ENCODE data around the gene DPCD.
"Not testable (repeated sequence)": the region's sequence is repeated elsewhere in the genome, so short reads cannot be mapped to it uniquely, and the experiment has no call there.

The DPCD gene

DNA sequence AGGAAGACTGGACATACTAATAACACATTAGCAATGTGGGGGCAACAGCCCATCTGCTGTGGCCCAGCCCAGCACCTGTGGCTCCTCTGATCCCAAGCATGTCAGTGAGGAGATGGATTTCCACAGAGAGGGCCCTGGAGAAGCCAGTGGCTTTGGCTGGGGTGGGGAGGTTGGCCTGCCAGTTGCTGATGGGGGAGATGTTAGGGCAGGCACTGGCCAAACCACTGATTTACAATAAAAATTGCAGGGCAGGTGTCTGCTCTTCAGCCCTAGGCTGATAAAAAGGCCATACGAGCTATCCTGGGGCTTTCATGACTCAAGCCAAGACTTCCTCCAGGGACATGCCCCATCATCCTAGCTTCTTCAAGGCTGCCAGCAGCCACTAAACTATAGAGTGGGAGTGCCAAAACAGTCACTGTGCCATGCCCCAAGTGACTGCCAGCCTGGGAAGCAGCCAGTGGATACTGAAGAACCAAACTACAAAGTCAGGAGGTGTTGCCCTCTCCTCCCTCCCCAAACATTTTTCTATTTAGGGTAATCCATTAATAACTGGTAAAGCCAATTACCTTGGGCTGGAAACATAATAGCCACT, 37.8 kb downstream of the DPCD start:
- Histone ChIP-seq H3K9me3 (ENCODE audit: low read depth, low read length) (no peaks in the 10 kb centered on the region), H3K4me3 (no peak overlapping the region), H3K9ac (ENCODE audit: insufficient read length) (no peak overlapping the region), H3K27ac (no peak overlapping the region), H3K36me3 (ENCODE audit: insufficient read depth, low read length) (no peaks in the 10 kb centered on the region; the same call in 1 of the 2 replicates)
- TF ChIP-seq POLR2AphosphoS5 (IDR thresholded peaks at IDR 0.05; ENCODE audit: borderline replicate concordance, low read depth, low read length) (no peak), FOXP2 (optimal IDR thresholded peaks at IDR 0.05; ENCODE audit: control extremely low read depth, extremely low read length, insufficient read depth) (no peak), EZH2 (IDR thresholded peaks at IDR 0.05) (no peak)
- DNase-seq (ENCODE audit: low read depth, low spot score), result no peak

DNA sequence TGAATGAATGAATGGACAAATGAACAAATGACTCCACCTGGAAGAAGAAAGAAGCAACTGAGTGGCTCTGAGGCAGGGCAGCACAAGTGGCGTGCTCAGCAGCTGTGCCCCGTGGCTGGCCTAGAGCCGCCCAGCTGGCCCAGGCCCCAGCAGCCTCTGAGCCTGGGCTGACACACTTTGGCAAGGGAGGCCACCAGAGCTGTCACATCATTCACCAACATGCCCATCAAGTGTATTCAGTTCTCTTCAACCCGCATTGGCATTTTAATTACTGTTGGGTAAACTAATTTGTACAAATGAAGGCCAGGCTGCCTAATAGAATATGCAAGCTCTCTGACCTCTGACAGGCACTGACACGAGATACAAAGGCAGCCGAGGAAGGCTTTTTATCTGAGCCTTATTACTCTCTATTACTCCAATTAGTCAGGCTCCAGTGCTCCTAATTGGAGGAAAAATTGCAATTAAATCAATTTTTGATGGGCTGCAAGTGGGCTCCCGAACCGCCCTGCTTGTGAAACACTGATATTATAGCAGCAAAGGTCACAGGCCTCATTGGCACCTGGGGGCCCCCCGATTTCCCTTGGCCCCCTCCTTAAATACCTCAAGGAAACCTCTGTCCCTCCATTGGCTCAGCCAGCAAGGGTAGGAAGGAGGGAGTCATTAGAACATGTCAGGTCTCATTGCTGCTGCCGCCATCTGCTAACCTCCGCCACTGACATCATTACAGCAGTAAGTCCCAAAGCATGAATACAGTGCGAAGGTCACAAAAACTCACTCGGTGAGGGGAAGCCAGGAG, 41.9 kb downstream of the DPCD start:
- Histone ChIP-seq H3K36me3 (ENCODE audit: insufficient read depth, low read length) (no peaks in the 10 kb centered on the region), H3K4me3 (no peak overlapping the region), H3K9me3 (ENCODE audit: low read depth, low read length) (no peaks in the 10 kb centered on the region), H3K9ac (ENCODE audit: insufficient read length) (no peak overlapping the region), H3K27ac (no peak overlapping the region)
- no peak for DNase-seq (ENCODE audit: low read depth, low spot score)
- TF ChIP-seq EZH2 (IDR thresholded peaks at IDR 0.05), result no peak
- TF ChIP-seq FOXP2 (optimal IDR thresholded peaks at IDR 0.05; ENCODE audit: control extremely low read depth, extremely low read length, insufficient read depth), result no peak
- TF ChIP-seq POLR2AphosphoS5 (IDR thresholded peaks at IDR 0.05; ENCODE audit: borderline replicate concordance, low read depth, low read length), result no peak

DNA sequence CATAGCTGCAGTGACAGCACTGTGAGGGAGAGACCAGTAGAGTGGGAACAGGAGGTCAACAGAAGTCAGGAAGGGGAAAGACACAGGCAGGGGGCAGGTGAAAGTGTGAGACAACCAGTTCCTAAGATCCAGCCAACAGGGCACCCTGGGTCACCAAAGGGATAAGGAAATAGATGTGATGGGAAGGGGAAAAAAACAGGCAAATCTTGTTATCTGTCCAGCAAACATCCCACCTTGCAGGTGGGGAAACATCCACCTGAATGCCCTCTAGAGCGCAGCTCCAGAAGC, 42.5 kb downstream of the DPCD start:
- TF ChIP-seq FOXP2 (optimal IDR thresholded peaks at IDR 0.05; ENCODE audit: control extremely low read depth, extremely low read length, insufficient read depth) (no peak), POLR2AphosphoS5 (IDR thresholded peaks at IDR 0.05; ENCODE audit: borderline replicate concordance, low read depth, low read length) (no peak), EZH2 (IDR thresholded peaks at IDR 0.05) (no peak)
- no peak for DNase-seq (ENCODE audit: low read depth, low spot score)
- Histone ChIP-seq H3K36me3 (ENCODE audit: insufficient read depth, low read length) (no peaks in the 10 kb centered on the region), H3K9me3 (ENCODE audit: low read depth, low read length) (no peaks in the 10 kb centered on the region), H3K27ac (no peak overlapping the region), H3K9ac (ENCODE audit: insufficient read length) (no peak overlapping the region), H3K4me3 (no peak overlapping the region)

DNA sequence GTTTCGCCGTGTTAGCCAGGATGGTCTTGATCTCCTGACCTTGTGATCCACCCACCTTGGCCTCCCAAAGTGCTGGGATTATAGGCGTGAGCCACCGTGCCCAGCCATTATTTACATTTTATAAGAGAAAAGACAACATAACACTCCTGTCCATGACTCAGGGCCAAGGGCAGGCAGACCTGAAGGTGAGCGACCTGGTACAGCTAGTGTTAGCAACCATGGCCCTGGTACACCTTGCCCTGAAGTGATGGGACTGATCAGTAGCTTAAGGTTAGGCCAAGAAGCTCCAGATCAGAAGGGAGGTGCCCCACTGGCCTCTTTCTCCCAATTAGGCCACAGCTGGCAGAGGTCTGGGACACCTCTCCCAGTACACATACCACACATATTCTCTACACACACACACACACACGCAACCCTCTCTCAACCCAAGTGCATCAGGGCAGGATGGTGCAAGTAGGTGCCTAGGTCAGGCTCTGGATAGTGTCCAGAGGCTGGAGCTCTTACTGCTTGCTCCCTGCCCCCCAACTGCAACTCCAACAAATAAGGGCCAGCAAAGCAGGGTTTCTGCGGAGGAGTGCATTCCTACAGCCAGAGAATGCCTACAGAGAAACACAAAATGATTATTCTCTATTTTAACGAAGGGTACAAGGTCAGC, 43.8 kb downstream of the DPCD start:
- Histone ChIP-seq H3K9ac (ENCODE audit: insufficient read length) (no peak overlapping the region), H3K9me3 (ENCODE audit: low read depth, low read length) (no peaks in the 10 kb centered on the region), H3K36me3 (ENCODE audit: insufficient read depth, low read length) (no peaks in the 10 kb centered on the region), H3K4me3 (no peak overlapping the region), H3K27ac (no peak overlapping the region)
- TF ChIP-seq FOXP2 (optimal IDR thresholded peaks at IDR 0.05; ENCODE audit: control extremely low read depth, extremely low read length, insufficient read depth), result no peak
- DNase-seq (ENCODE audit: low read depth, low spot score), result no peak

DNA sequence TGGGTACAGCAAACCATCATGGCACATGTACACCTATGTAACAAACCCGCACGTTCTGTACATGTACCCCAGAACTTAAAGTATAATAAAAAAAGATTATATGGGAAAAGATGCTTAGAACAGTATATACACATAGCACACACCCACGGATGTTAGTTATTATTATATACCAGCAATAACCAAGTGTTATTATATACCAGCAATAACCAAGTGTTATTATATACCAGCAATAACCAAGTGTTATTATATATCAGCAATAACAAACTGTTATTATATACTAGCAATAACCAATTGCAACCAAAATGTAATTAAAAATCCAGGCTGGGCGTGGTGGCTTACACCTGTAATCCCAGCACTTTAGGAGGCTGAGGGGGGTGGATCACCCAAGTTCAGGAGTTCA, 45.4 kb downstream of the DPCD start:
- not testable (repeated sequence) for H3K9ac ChIP-seq (ENCODE audit: insufficient read length); H3K36me3 ChIP-seq (ENCODE audit: insufficient read depth, low read length); DNase-seq (ENCODE audit: low read depth, low spot score); H3K27ac ChIP-seq; H3K9me3 ChIP-seq (ENCODE audit: low read depth, low read length); H3K4me3 ChIP-seq

DNA sequence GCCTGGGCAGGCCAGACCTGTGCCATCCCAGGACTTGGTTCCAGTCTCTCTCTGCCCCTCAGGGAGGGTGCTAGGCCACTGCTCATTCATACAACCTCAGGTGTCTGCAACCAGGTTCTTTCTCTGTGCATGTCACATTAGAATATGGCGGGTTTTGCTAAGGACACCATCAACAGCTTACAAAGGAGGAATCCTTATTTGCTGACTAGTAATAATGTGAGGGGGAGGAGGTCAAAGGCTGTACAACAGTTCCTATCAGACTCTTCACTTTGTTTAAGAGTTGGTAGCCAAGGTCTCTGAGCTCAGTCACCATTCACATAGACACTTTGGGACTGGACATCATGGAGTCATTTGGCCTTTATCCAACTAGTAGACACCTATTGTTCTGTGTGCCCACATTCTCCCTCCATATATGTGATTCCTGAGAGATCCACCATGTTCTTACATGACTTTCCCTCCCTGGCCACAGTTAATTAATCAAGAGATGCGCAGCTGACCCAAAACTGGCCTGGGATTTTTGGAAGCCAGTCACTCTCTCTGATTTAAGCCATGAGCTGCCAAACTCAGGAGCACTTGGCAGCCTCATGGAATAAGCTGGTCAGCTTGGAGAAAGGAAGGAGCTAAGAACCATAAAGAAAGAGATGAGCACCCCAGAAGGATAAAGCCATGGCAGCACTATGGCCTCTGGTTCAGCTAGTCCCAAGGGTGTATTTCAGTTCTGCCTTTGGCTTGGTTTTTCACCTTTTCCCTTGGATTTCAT, 51.2 kb downstream of the DPCD start:
- H3K27ac ChIP-seq, result no peak overlapping the region
- no peak for DNase-seq (ENCODE audit: low read depth, low spot score)
- H3K9ac ChIP-seq (ENCODE audit: insufficient read length), result no peak overlapping the region
- TF ChIP-seq FOXP2 (optimal IDR thresholded peaks at IDR 0.05; ENCODE audit: control extremely low read depth, extremely low read length, insufficient read depth) (no peak), EZH2 (IDR thresholded peaks at IDR 0.05) (no peak), POLR2AphosphoS5 (IDR thresholded peaks at IDR 0.05; ENCODE audit: borderline replicate concordance, low read depth, low read length) (no peak)
- no peak overlapping the region for H3K4me3 ChIP-seq
- no peaks in the 10 kb centered on the region for H3K36me3 ChIP-seq (ENCODE audit: insufficient read depth, low read length)
- H3K9me3 ChIP-seq (ENCODE audit: low read depth, low read length), result no peaks in the 10 kb centered on the region

DNA sequence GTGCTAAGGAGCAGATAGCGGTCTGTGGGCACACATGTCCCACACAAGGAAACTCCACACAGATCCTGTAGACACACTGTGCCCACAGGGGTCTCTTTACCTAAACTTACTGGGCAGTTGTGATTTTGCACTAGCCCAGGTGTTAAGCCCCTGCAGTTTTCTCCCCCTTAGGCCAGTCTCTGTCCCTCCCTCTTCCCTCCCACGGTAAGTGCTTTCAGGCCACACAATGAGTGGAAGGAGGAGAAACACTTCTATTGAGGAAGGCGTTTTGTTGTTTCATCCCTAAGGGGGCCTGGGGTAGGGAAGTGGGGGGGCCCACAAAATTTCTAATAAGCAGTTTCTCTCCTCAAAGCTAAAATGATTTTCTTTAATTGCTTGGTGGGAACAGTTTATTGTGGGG, 55.4 kb downstream of the DPCD start:
- Histone ChIP-seq H3K9me3 (ENCODE audit: low read depth, low read length) (no peaks in the 10 kb centered on the region), H3K27ac (no peak overlapping the region), H3K36me3 (ENCODE audit: insufficient read depth, low read length) (no peaks in the 10 kb centered on the region), H3K4me3 (no peak overlapping the region), H3K9ac (ENCODE audit: insufficient read length) (no peak overlapping the region)
- TF ChIP-seq POLR2AphosphoS5 (IDR thresholded peaks at IDR 0.05; ENCODE audit: borderline replicate concordance, low read depth, low read length) (no peak), EZH2 (IDR thresholded peaks at IDR 0.05) (no peak), FOXP2 (optimal IDR thresholded peaks at IDR 0.05; ENCODE audit: control extremely low read depth, extremely low read length, insufficient read depth) (no peak)
- no peak for DNase-seq (ENCODE audit: low read depth, low spot score)

DNA sequence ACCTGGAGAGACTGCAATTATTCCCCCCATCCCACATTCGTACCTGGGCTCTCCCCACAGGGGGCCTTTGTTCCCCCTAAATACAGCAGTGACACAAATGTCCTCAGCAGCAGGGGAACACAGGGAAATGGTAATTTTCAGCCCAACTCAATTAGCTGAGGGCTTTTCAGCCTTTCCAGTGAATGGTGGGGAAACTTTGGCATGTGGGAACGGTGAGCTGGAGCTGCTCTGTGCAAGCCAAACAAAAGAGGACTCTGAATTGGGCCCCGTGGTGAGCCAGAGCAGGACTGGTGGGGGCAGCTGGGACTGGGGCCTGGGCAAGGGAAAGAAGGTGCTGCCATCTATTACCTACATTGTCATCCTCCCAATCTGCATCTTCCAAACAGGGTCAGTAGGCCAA, 55.9 kb downstream of the DPCD start:
- no peak for TF ChIP-seq EZH2 (IDR thresholded peaks at IDR 0.05)
- TF ChIP-seq FOXP2 (optimal IDR thresholded peaks at IDR 0.05; ENCODE audit: control extremely low read depth, extremely low read length, insufficient read depth), result no peak
- H3K4me3 ChIP-seq, result no peak overlapping the region
- H3K36me3 ChIP-seq (ENCODE audit: insufficient read depth, low read length), result no peaks in the 10 kb centered on the region
- H3K9ac ChIP-seq (ENCODE audit: insufficient read length), result no peak overlapping the region
- no peaks in the 10 kb centered on the region for H3K9me3 ChIP-seq (ENCODE audit: low read depth, low read length)
- no peak for DNase-seq (ENCODE audit: low read depth, low spot score)
- H3K27ac ChIP-seq, result no peak overlapping the region

Data from SK-N-MC (cell line).